Esophagus muscularis mucosa (tissue), 4 donors: Measurements from ENCODE around the gene PPM1G. TPM values are rescaled to one million over a fixed set of nuclear protein-coding genes. Genes with fewer than 3 reads are reported as not detected.
A peak's percentile ranks its signal among the peaks of the same experiment; 100 is the strongest.

Experiments
- DNase-seq: peaks from one replicate; pipeline ENCODE4 v3.0.0-alpha.2; 2017; ENCODE audit errors: extremely low spot score
- H3K27ac ChIP-seq, 4 donors: fragments of 200-600 bp; sonication (generic); replicated peaks in 1 of 4; 1 replicate in 3 of 4; 2 replicates in 1 of 4; pipeline ENCODE4 v1.5.1; 2016 to 2019; ENCODE audit warnings: mild to moderate bottlenecking in 1 of 4
- H3K27me3 ChIP-seq, 4 donors: fragments of 200-600 bp; sonication (generic); one replicate each; pipeline versions ENCODE4 v1.5.1 to v1.6.0; 2016 to 2019
- H3K36me3 ChIP-seq, 4 donors: fragments of 200-600 bp; sonication (generic); one replicate each; pipeline ENCODE4 v1.5.1; 2016 to 2019
- H3K4me1 ChIP-seq, 4 donors: fragments of 200-600 bp; sonication (generic); one replicate each; pipeline ENCODE4 v1.5.1; 2016 to 2019
- H3K4me3 ChIP-seq, 4 donors: fragments of 200-600 bp; sonication (generic); 1 replicate in 2 of 4; 2 replicates in 2 of 4; pipeline ENCODE4 v1.5.1; 2016 to 2019; ENCODE audit warnings: mild to moderate bottlenecking in 4 of 4, moderate library complexity in 1 of 4
- H3K9me3 ChIP-seq, 4 donors: fragments of 200-600 bp; sonication (generic); 1 replicate in 3 of 4; 2 replicates in 1 of 4; pipeline ENCODE4 v1.5.1; 2016 to 2019
- CTCF ChIP-seq, 3 experiments: fragments of 200-600 bp in 2 of 3; fragments of 450-650 bp in 1 of 3; sonication (generic) in 2 of 3; IDR thresholded peaks; one replicate each; pipeline ENCODE4 v1.5.1; 2017 to 2019; ENCODE audit warnings: antibody characterized with exemption in 3 of 3, mild to moderate bottlenecking in 2 of 3, moderate library complexity in 1 of 3
- EP300 ChIP-seq: sonication (generic); formaldehyde crosslinking; IDR thresholded peaks from one replicate; pipeline ENCODE4 v1.6.1; 2017; ENCODE audit warnings: antibody characterized with exemption
- POLR2A ChIP-seq: fragments of 450-650 bp; IDR thresholded peaks from one replicate; pipeline ENCODE4 v1.6.1; 2017; ENCODE audit warnings: antibody characterized with exemption, moderate library complexity, mild to moderate bottlenecking, low read depth
- POLR2AphosphoS5 ChIP-seq, 2 donors: sonication (generic); formaldehyde crosslinking; IDR thresholded peaks; one replicate each; pipeline ENCODE4 v1.6.1; 2017; ENCODE audit warnings: antibody characterized with exemption in 2 of 2
- WGBS: methylation state at CpG from one replicate; pipeline ENCODE4 v1.1.5; 2018; 5-methylcytosine and 5-hydroxymethylcytosine counted together
- intact Hi-C: fragments of 100-400 bp; cut with DNase I; formaldehyde crosslinking; loops from one replicate; pipeline ENCODE4 v1.15.1; 2023
- total RNA-seq, 4 donors: library from RNA; depleted of rRNA; stranded (reverse); fragments of >200 nt; gene quantifications; one replicate each; pipeline versions ENCODE4 v1.1.0 to v1.2.1, GENCODE V29; 2016

The PPM1G gene
- total RNA-seq, 4 donors from 2014 or later, result 46.1 to 71.8 (median 62.7) TPM

GRCh38 chr2:27441958-27442919 lies 32.8 kb upstream of the PPM1G start, which contains the start of gene KRTCAP3:
Gene KRTCAP3 (plus strand): TSS chr2:27442381. CDS start chr2:27442413, 32 bp downstream.
- Histone ChIP-seq H3K27me3 (no peaks in the 10 kb centered on the region), H3K4me1 (peaks cover 7 to 15% (median 14%) of the 10 kb centered on the region in 4 donors), H3K9me3 (no peaks in the 10 kb centered on the region), H3K4me3 (peak within 1 kb of the TSS; percentile 30 to 45 (median 32)), H3K36me3 (peaks cover 44 to 87% (median 79%) of the 10 kb centered on the region in 4 donors), H3K27ac (peak within 1 kb of the TSS; percentile 15 to 65 (median 55))
- intact Hi-C loops, result no loop called here
- TF ChIP-seq POLR2AphosphoS5 (IDR thresholded peaks at IDR 0.05), result peak in 1 of 2 donors; percentile 4
- TF ChIP-seq CTCF (IDR thresholded peaks at IDR 0.05), result peak in 1 of 3 experiments; percentile 21
- no peak for TF ChIP-seq POLR2A
- TF ChIP-seq EP300, result no peak
- DNase-seq, result no peak
- 39% methylated on average over 31 of the region's 80 CpGs for WGBS

GRCh38 chr2:27441226-27441926 lies 32.0 kb upstream of the PPM1G start:
- Histone ChIP-seq H3K4me1 (peaks cover 7 to 15% (median 14%) of the 10 kb centered on the region in 4 donors), H3K27ac (no peak overlapping the region), H3K27me3 (no peaks in the 10 kb centered on the region), H3K9me3 (no peaks in the 10 kb centered on the region), H3K4me3 (no peak overlapping the region), H3K36me3 (peaks cover 52 to 91% (median 84%) of the 10 kb centered on the region in 4 donors)
- 76% methylated on average over 10 of the region's 10 CpGs for WGBS
- DNase-seq, result no peak
- TF ChIP-seq POLR2A, result no peak
- TF ChIP-seq POLR2AphosphoS5 (IDR thresholded peaks at IDR 0.05), result no peak
- TF ChIP-seq CTCF (IDR thresholded peaks at IDR 0.05), result no peak
- no peak for TF ChIP-seq EP300
- intact Hi-C loops, result no loop called here

- no peaks in the 10 kb centered on the region for H3K27me3 ChIP-seq
- 91% methylated on average over 6 of the region's 6 CpGs for WGBS
- peaks cover 18 to 28% (median 27%) of the 10 kb centered on the region in 4 donors for H3K4me1 ChIP-seq
- H3K27ac ChIP-seq, result no peak overlapping the region
- no peaks in the 10 kb centered on the region for H3K9me3 ChIP-seq
- TF ChIP-seq EP300, result no peak
- TF ChIP-seq CTCF (IDR thresholded peaks at IDR 0.05), result no peak
- no peak for TF ChIP-seq POLR2AphosphoS5 (IDR thresholded peaks at IDR 0.05)
- H3K36me3 ChIP-seq, result peaks cover 67 to 82% (median 77%) of the 10 kb centered on the region in 4 donors
- intact Hi-C loops, result no loop called here
- no peak for DNase-seq
- H3K4me3 ChIP-seq, result no peak overlapping the region
Observed at GRCh38 chr2:27435628-27436027, 26.2 kb upstream of the PPM1G start.

GRCh38 chr2:27431395-27431794 lies 22.0 kb upstream of the PPM1G start:
- H3K27me3 ChIP-seq, result no peaks in the 10 kb centered on the region
- H3K4me3 ChIP-seq, result no peak overlapping the region
- DNase-seq, result no peak
- H3K4me1 ChIP-seq, result peaks cover 35 to 51% (median 46%) of the 10 kb centered on the region in 4 donors
- H3K36me3 ChIP-seq, result peaks cover 29 to 39% (median 35%) of the 10 kb centered on the region in 4 donors
- TF ChIP-seq POLR2AphosphoS5 (IDR thresholded peaks at IDR 0.05) (no peak), CTCF (IDR thresholded peaks at IDR 0.05) (no peak), EP300 (no peak)
- H3K27ac ChIP-seq, result peak overlapping the region in 1 of 4 donors; percentile 99
- intact Hi-C loops, result no loop called here
- H3K9me3 ChIP-seq, result no peaks in the 10 kb centered on the region
